GM19397 (cell line): Measurements from ENCODE around the gene GRN.
"Not testable (repeated sequence)": the region's sequence is repeated elsewhere in the genome, so short reads cannot be mapped to it uniquely, and the experiment has no call there.

Experiments
- ATAC-seq: cut with Tn5 transposase; IDR thresholded peaks from one replicate; pipeline ENCODE4 v1.9.1; 2021; ENCODE audit warnings: mild to moderate bottlenecking, moderate library complexity; ENCODE audit not compliant: unreplicated experiment

GRN gene

GRCh38 chr17:44345454-44346026, 438 bp downstream of the GRN start:
- peak; percentile 7 for ATAC-seq

- no peak for ATAC-seq
Measured at GRCh38 chr17:44346064-44346844, 1.2 kb downstream of the GRN start.

- not testable (repeated sequence) for ATAC-seq
Measured at GRCh38 chr17:44347206-44348055, 2.3 kb downstream of the GRN start.

DNA sequence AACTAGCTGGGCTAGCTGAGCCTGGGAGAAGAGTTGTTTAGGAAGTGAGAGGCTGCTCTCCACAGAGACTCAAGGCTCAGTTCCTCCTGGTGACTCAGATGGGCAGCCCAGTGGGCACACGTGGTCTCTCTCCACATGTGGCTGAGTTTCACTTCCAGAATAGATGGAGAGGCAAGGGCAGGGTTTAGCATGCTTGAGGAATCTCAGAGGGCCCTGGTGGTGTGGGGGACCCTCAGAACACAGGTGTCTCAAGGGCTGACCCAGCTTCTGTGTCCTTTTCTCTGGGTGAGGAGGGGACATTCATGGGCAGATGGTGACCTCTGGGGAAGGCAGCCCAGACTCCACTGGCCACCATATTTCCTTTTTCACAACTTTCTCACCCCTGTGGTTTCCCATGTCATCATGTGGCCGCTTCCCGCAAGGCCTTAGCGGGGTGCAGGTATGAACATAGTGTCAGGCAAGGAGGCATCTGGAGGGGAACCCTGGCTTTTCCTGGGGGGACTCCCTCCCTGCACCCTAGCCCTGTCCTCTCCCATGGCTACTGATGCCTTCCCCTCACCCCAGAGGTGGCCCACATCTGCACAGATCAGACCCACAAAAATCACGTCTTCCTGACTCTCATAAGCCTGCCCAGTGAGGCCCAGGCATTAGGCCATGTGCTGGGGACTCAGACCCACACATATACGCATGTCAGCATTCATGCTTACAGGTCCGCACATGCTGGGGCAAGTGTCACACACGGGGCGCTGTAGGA, 3.3 kb downstream of the GRN start:
- ATAC-seq = peak; percentile 30

- no peak for ATAC-seq
Measured at GRCh38 chr17:44348988-44349364, 3.9 kb downstream of the GRN start.

- no peak for ATAC-seq
Measured at GRCh38 chr17:44349553-44350070, 4.5 kb downstream of the GRN start.

DNA sequence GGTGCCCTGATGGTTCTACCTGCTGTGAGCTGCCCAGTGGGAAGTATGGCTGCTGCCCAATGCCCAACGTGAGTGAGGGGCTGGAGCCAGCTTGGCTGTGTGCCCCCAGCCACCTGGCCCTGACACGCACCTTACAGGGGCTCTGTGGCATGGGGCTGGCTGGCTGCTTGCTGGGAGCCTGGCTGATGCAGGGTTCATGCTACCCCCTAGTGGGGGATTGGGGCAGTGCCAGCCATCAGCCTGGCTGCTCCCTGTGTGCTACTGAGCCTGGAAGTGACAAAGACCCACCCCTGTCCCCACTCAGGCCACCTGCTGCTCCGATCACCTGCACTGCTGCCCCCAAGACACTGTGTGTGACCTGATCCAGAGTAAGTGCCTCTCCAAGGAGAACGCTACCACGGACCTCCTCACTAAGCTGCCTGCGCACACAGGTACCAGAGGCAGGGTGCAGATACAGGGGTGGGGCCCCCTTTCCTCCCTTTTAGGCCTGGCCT, 5.7 kb downstream of the GRN start:
- ATAC-seq = no peak

GRCh38 chr17:44351464-44351863, 6.4 kb downstream of the GRN start:
- ATAC-seq = no peak

DNA sequence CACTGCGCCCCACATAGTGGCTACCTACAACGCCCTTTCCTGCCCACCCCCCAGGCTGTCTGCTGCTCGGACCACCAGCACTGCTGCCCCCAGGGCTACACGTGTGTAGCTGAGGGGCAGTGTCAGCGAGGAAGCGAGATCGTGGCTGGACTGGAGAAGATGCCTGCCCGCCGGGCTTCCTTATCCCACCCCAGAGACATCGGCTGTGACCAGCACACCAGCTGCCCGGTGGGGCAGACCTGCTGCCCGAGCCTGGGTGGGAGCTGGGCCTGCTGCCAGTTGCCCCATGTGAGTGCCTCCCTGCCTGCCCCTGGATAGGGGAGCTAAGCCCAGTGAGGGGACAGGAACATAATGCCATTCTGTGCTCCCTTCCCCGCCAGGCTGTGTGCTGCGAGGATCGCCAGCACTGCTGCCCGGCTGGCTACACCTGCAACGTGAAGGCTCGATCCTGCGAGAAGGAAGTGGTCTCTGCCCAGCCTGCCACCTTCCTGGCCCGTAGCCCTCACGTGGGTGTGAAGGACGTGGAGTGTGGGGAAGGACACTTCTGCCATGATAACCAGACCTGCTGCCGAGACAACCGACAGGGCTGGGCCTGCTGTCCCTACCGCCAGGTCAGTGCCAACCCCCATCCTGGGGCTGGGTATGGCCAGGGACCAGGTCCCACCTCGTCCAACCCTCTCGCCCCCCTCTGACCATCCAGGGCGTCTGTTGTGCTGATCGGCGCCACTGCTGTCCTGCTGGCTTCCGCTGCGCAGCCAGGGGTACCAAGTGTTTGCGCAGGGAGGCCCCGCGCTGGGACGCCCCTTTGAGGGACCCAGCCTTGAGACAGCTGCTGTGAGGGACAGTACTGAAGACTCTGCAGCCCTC, 7.1 kb downstream of the GRN start:
- no peak for ATAC-seq

DNA sequence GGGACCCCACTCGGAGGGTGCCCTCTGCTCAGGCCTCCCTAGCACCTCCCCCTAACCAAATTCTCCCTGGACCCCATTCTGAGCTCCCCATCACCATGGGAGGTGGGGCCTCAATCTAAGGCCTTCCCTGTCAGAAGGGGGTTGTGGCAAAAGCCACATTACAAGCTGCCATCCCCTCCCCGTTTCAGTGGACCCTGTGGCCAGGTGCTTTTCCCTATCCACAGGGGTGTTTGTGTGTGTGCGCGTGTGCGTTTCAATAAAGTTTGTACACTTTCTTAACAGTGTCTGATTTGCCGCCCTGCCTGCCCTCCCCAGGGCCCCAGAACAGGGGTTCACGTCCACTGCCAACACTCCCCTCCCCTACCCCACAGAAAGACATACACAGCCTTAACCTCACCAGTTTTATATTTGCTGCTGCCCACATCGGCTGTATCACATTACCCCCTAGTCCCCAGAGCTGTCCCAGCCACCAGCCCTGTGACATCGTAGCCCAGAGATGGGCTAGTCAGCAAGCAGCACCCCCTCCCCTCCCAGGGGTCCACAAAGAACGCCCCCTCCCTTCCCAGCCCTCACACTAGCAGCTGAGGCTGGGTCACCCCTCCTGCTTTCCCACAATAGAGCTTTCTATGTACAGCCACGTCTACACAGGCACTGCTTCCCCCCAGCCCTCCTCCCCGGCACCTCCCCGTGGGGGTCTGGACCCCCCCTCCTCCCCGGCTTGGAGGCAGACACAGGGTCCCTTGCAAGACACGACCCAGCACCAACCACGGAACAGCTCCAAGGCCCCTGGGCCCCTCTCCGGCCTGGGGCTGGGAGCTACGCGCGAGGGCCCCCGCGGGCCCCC, 7.9 kb downstream of the GRN start:
- ATAC-seq = no peak

DNA sequence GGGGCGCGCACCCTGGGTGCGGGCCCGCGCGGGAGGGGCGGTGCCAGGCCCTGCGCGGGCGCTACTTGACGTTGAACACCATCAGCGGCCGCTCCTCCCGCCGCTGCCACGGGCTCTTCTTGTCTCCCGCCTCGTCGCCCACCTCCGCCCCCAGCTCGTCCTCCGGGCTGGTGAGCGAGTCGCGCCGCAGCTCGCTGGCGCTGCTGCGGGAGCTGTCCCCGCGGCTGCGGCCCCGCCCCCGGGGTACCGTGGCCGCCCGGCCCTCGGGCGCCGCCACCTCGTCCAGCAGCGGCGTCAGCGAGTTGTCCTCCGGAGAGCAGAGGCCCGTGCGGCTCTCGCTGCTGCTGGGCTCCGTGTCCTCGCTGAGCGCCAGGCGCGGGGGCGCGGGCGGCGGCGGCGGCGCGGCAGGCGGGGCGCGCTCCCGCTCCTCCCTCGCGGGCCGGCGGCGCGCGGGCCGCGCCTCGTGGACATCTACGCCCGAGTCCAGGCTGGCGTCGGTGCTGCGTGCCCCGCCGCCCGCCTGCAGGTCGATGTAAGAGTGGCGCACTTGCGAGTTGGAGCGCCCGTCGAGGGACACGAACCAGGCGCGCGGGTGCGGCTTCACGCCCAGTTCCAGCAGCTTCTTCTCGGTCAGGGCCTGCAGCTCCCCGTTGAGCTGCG, 8.7 kb downstream of the GRN start:
- no peak for ATAC-seq

GRCh38 chr17:44354582-44355561, 9.8 kb downstream of the GRN start:
- ATAC-seq = no peak

- no peak for ATAC-seq
Measured at GRCh38 chr17:44355642-44356099, 10.6 kb downstream of the GRN start.

GRCh38 chr17:44356241-44356640, 11.1 kb downstream of the GRN start:
- ATAC-seq = no peak

DNA sequence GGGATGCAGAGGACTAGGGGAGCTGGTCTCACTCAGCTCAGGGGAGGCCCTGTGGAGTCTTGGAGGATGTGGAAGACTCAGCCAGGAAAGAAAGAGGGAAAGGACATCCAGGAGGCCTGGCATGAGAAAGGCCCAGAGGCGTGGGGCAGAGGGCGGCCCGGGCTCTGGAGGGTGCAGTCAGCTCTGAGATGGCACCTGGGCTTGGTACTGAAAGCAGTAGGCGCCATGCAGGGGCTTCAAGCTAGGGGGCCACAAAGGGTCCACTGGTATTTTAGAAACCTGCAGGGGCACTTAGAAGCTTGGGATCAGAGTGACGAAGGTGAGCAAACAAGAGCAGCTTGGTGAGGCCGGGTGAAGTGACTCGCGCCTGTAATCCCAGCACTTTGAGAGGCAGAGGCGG, 13.0 kb downstream of the GRN start:
- no peak for ATAC-seq

GRCh38 chr17:44359006-44359405, 13.9 kb downstream of the GRN start:
- no peak for ATAC-seq
